K562 (cell line): ENCODE data around the gene ABHD16B. TPM values are rescaled to one million over a fixed set of nuclear protein-coding genes. Genes with fewer than 3 reads are reported as not detected.

ENCODE experiments used
- DPF2 ChIP-seq: fragments of 450-650 bp; IDR thresholded peaks from 2 replicates; pipeline ENCODE4 v1.6.1; 2016
- EP300 ChIP-seq: IDR thresholded peaks from 2 replicates; pipeline ENCODE4 v1.6.1; 2012; ENCODE audit warnings: low read length, improper control_type of control experiment
- JUND ChIP-seq, 2 experiments: IDR thresholded peaks; 2 replicates in 1 of 2; 3 replicates in 1 of 2; pipeline ENCODE4 v1.6.1; 2011; ENCODE audit warnings: borderline replicate concordance in 2 of 2, low read depth in 2 of 2, low read length in 2 of 2, improper control_type of control experiment in 1 of 2, missing biosample characterization in 1 of 2, missing genetic modification characterization in 1 of 2, missing genetic modification reagents in 1 of 2
- NFIX ChIP-seq: fragments of 250-450 bp; sonication (Bioruptor Pico); IDR thresholded peaks from 2 replicates; pipeline ENCODE4 v1.4.0; 2020; ENCODE audit warnings: low read depth, mild to moderate bottlenecking, moderate library complexity
- NR2F6 ChIP-seq: fragments of 450-650 bp; formaldehyde crosslinking; IDR thresholded peaks from 2 replicates; pipeline ENCODE4 v1.4.0; 2020; ENCODE audit warnings: mild to moderate bottlenecking
- PURB ChIP-seq: sonication (generic); formaldehyde crosslinking; IDR thresholded peaks from 2 replicates; pipeline ENCODE4 v1.9.0; 2021; ENCODE audit warnings: low read depth, mild to moderate bottlenecking, missing genetic modification reagents
- RBM15 ChIP-seq: fragments of 200-400 bp; formaldehyde crosslinking; IDR thresholded peaks from 2 replicates; pipeline ENCODE4 v1.6.1; 2018; ENCODE audit warnings: mild to moderate bottlenecking, low read length, moderate library complexity; ENCODE audit not compliant: insufficient read depth
- SRSF3 ChIP-seq: fragments of 200-400 bp; formaldehyde crosslinking; IDR thresholded peaks from 2 replicates; pipeline ENCODE4 v1.6.1; 2016; ENCODE audit warnings: mild to moderate bottlenecking, low read length, moderate library complexity; ENCODE audit not compliant: insufficient read depth
- ZBTB8A ChIP-seq: fragments of 450-650 bp; IDR thresholded peaks from 2 replicates; pipeline ENCODE4 v1.6.1; 2018; ENCODE audit warnings: mild to moderate bottlenecking, moderate library complexity; ENCODE audit not compliant: partially characterized antibody
- ZFPM2 ChIP-seq: fragments of 250-450 bp; sonication (Bioruptor Pico); IDR thresholded peaks from 2 replicates; pipeline ENCODE4 v1.5.1; 2022; ENCODE audit warnings: mild to moderate bottlenecking
- ZNF778 ChIP-seq: fragments of 450-650 bp; formaldehyde crosslinking; IDR thresholded peaks from 2 replicates; pipeline ENCODE4 v1.4.0; 2020; ENCODE audit warnings: mild to moderate bottlenecking, moderate library complexity
- polyA plus RNA-seq, 8 experiments: library from polyadenylated mRNA; depleted of rRNA in 4 of 8; stranded (reverse) in 5 of 8; unstranded in 3 of 8; fragments of >200 nt; fragmentation: Nextera tagmentation in 2 of 8; fragmentation: Illumina TruSeq in 1 of 8; extraction: Ambion mirVana in 2 of 8; extraction: Trizol in 1 of 8; gene quantifications; 2 replicates each; pipeline versions ENCODE4 v1.2.1 to v1.2.3, GENCODE V29; 2011 to 2014; ENCODE audit warnings: inconsistent platforms in 1 of 8, missing spikeins in 1 of 8
- total RNA-seq, 7 experiments: library from RNA; depleted of rRNA in 6 of 7; stranded (reverse); fragments of >200 nt in 6 of 7; fragmentation: Illumina TruSeq in 2 of 7; extraction: Trizol in 2 of 7; gene quantifications; 2 replicates each; pipeline versions ENCODE4 v1.2.1 to v1.2.3, GENCODE V29; 2011 to 2021; ENCODE audit warnings: low replicate concordance in 1 of 7
- TF ChIP-seq, protein P1 (sequence below): fragments of 250-450 bp; sonication (Bioruptor Pico); IDR thresholded peaks from 2 replicates; pipeline ENCODE4 v1.4.0; 2020; ENCODE audit warnings: mild to moderate bottlenecking, moderate library complexity
- TF ChIP-seq, protein P2 (sequence below): fragments of 250-450 bp; sonication (Bioruptor Pico); IDR thresholded peaks from 2 replicates; pipeline ENCODE4 v1.8.0; 2021; ENCODE audit warnings: moderate library complexity, mild to moderate bottlenecking, inconsistent platforms

The ABHD16B gene
- total and polyA plus RNA-seq, 9 of the 15 experiments (the other 6 are each of a cell fraction or from before 2014, with no cell fraction given) = not detected

DNA sequence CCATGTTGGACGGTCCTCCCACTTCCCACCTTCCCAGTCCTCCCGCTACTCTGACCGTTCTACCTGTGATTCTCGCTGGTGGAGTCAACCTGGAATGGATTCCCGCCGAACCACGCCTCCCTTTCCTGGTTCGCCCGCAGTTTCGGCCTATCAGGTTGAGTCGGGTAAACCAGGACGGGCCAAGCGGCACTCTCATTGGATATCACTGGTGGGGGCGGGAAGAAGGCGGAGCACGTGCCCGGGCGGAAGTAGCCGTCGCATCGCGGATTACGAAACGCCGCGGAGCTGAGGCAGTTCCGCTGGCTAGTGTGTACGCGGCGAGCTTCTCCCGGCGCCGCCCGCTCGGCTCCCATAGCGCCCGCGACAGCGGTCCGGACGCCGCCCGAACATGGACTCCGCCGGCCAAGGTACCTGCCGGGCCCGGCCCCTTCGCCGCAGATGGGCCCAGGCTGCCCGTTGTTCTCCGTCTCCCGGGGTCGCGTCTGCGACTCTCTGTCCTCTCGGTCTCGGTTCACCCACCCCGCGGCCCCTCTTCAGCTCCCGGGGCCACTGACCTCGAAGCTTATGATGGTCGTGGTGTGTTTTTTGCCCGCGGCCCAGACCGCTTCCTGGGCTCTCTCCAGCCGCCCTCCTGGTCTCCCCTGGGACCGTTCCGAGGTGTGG, 3.8 kb downstream of the ABHD16B start, which contains the start of gene TPD52L2 (continued):
- no peak for TF ChIP-seq RBM15
- no peak for TF ChIP-seq NR2F6 (CRISPR knock-in tag)
- TF ChIP-seq PURB = no peak
- no peak for TF ChIP-seq ZNF778 (CRISPR knock-in tag)
- no peak for TF ChIP-seq ZFPM2 (CRISPR knock-in tag)
- TF ChIP-seq JUND (IDR thresholded peaks at IDR 0.05; ENCODE audit: borderline replicate concordance, low read depth, low read length) = 0 out of 2 replicates have a peak, but pooled peaks have one; percentile 11
- TF ChIP-seq JUND (tag; IDR thresholded peaks at IDR 0.05; ENCODE audit: borderline replicate concordance, low read depth, low read length) = 0 out of 3 replicates have a peak, but pooled peaks have one; percentile 19
- no peak for TF ChIP-seq ZBTB8A
- no peak for TF ChIP-seq NFIX (CRISPR knock-in tag)
- TF ChIP-seq, protein P1, sequence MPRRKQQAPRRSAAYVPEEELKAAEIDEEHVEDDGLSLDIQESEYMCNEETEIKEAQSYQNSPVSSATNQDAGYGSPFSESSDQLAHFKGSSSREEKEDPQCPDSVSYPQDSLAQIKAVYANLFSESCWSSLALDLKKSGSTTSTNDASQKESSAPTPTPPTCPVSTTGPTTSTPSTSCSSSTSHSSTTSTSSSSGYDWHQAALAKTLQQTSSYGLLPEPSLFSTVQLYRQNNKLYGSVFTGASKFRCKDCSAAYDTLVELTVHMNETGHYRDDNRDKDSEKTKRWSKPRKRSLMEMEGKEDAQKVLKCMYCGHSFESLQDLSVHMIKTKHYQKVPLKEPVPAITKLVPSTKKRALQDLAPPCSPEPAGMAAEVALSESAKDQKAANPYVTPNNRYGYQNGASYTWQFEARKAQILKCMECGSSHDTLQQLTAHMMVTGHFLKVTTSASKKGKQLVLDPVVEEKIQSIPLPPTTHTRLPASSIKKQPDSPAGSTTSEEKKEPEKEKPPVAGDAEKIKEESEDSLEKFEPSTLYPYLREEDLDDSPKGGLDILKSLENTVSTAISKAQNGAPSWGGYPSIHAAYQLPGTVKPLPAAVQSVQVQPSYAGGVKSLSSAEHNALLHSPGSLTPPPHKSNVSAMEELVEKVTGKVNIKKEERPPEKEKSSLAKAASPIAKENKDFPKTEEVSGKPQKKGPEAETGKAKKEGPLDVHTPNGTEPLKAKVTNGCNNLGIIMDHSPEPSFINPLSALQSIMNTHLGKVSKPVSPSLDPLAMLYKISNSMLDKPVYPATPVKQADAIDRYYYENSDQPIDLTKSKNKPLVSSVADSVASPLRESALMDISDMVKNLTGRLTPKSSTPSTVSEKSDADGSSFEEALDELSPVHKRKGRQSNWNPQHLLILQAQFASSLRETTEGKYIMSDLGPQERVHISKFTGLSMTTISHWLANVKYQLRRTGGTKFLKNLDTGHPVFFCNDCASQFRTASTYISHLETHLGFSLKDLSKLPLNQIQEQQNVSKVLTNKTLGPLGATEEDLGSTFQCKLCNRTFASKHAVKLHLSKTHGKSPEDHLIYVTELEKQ (CRISPR knock-in tag) = no peak
- TF ChIP-seq, protein P2, sequence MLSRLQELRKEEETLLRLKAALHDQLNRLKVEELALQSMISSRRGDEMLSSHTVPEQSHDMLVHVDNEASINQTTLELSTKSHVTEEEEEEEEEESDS = no peak
- no peak for TF ChIP-seq DPF2
- no peak for TF ChIP-seq EP300
- TF ChIP-seq SRSF3 = no peak
